H1 (cell line): ENCODE data around the gene CSRNP3.

Experiments
- BCL11A ChIP-seq, 2 experiments: IDR thresholded peaks; one replicate each; pipeline ENCODE4 v1.6.1; 2011; ENCODE audit warnings: low read depth in 2 of 2, low read length in 2 of 2, mild to moderate bottlenecking in 2 of 2
- CEBPB ChIP-seq: IDR thresholded peaks from 2 replicates; pipeline ENCODE4 v1.6.1; 2012; ENCODE audit warnings: low read depth, low read length
- JUND ChIP-seq: IDR thresholded peaks from 2 replicates; pipeline ENCODE4 v1.6.1; 2011; ENCODE audit warnings: mild to moderate bottlenecking, improper control_type of control experiment, low read length
- POLR2A ChIP-seq, 2 experiments: IDR thresholded peaks; 1 replicate in 1 of 2; 2 replicates in 1 of 2; pipeline ENCODE4 v1.6.1; 2011; ENCODE audit warnings: low read depth in 2 of 2, low read length in 2 of 2, mild to moderate bottlenecking in 2 of 2; ENCODE audit errors: control extremely low read depth in 1 of 2
- RAD21 ChIP-seq, 2 experiments: IDR thresholded peaks in 1 of 2; conservative IDR thresholded peaks in 1 of 2; 2 replicates each; pipeline ENCODE4 v1.6.1; 2011; ENCODE audit warnings: low read depth in 2 of 2, low read length in 2 of 2, improper control_type of control experiment in 1 of 2, inconsistent platforms in 1 of 2, mild to moderate bottlenecking in 1 of 2, moderate library complexity in 1 of 2
- RFX5 ChIP-seq: IDR thresholded peaks from 2 replicates; pipeline ENCODE4 v1.6.1; 2011; ENCODE audit warnings: low read depth, low read length, improper control_type of control experiment, borderline replicate concordance
- TF ChIP-seq, protein P1 (sequence below), 3 experiments: IDR thresholded peaks; 1 replicate in 2 of 3; 2 replicates in 1 of 3; pipeline versions ENCODE4 v1.5.1 to v1.6.1; 2011; ENCODE audit warnings: low read length in 3 of 3, mild to moderate bottlenecking in 3 of 3, inconsistent platforms in 2 of 3, low read depth in 1 of 3, moderate library complexity in 1 of 3; ENCODE audit not compliant: insufficient read depth in 1 of 3; ENCODE audit errors: control extremely low read depth in 1 of 3
- TF ChIP-seq, protein P2 (sequence below): IDR thresholded peaks from 2 replicates; pipeline ENCODE4 v1.6.1; 2011; ENCODE audit warnings: low read depth, mild to moderate bottlenecking, low read length; ENCODE audit not compliant: insufficient read depth
- TF ChIP-seq, protein P3 (sequence below): IDR thresholded peaks from 2 replicates; pipeline ENCODE4 v1.6.1; 2012; ENCODE audit warnings: inconsistent platforms
- TF ChIP-seq, protein P4 (sequence below): IDR thresholded peaks from 2 replicates; pipeline ENCODE4 v1.6.1; 2011; ENCODE audit warnings: low read length, improper control_type of control experiment

DNA sequence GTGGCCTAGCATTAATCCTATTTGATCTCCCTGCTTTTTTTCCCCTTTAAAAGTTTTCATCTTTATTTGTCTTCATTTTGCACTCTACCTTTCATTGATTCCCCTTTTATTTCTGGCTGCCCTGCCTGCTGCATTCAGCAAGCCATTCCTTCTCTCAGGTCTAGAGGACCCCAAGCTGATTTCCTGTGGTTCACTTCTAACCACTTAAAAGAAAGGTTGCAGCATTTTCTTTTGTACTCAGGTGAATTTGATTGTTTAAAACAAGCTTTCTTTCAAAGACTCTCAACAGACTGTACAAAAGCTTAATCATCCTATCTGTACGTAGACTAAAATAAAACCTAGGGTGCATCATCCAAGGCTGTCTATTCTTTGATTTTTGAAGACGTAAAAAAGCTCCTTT lies 160.3 kb downstream of the CSRNP3 start:
- TF ChIP-seq, protein P1, sequence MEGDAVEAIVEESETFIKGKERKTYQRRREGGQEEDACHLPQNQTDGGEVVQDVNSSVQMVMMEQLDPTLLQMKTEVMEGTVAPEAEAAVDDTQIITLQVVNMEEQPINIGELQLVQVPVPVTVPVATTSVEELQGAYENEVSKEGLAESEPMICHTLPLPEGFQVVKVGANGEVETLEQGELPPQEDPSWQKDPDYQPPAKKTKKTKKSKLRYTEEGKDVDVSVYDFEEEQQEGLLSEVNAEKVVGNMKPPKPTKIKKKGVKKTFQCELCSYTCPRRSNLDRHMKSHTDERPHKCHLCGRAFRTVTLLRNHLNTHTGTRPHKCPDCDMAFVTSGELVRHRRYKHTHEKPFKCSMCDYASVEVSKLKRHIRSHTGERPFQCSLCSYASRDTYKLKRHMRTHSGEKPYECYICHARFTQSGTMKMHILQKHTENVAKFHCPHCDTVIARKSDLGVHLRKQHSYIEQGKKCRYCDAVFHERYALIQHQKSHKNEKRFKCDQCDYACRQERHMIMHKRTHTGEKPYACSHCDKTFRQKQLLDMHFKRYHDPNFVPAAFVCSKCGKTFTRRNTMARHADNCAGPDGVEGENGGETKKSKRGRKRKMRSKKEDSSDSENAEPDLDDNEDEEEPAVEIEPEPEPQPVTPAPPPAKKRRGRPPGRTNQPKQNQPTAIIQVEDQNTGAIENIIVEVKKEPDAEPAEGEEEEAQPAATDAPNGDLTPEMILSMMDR (IDR thresholded peaks at IDR 0.05; ENCODE audit: control extremely low read depth in 1 of 3, insufficient read depth in 1 of 3, low read depth in 1 of 3, low read length in 3 of 3) = no peak
- TF ChIP-seq, protein P2, sequence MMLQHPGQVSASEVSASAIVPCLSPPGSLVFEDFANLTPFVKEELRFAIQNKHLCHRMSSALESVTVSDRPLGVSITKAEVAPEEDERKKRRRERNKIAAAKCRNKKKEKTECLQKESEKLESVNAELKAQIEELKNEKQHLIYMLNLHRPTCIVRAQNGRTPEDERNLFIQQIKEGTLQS = no peak
- TF ChIP-seq RFX5 (no peak), JUND (no peak), POLR2A (IDR thresholded peaks at IDR 0.05; ENCODE audit: control extremely low read depth in 1 of 2, low read depth in 2 of 2, low read length in 2 of 2) (no peak), CEBPB (no peak), BCL11A (IDR thresholded peaks at IDR 0.05; ENCODE audit: low read depth in 2 of 2, low read length in 2 of 2) (no peak), RAD21 (IDR thresholded peaks at IDR 0.05 in 1 of 2, conservative IDR thresholded peaks at IDR 0.05 in 1 of 2; ENCODE audit: low read depth in 2 of 2, low read length in 2 of 2) (no peak)
- TF ChIP-seq, protein P3, sequence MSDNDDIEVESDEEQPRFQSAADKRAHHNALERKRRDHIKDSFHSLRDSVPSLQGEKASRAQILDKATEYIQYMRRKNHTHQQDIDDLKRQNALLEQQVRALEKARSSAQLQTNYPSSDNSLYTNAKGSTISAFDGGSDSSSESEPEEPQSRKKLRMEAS = no peak
- TF ChIP-seq, protein P4, sequence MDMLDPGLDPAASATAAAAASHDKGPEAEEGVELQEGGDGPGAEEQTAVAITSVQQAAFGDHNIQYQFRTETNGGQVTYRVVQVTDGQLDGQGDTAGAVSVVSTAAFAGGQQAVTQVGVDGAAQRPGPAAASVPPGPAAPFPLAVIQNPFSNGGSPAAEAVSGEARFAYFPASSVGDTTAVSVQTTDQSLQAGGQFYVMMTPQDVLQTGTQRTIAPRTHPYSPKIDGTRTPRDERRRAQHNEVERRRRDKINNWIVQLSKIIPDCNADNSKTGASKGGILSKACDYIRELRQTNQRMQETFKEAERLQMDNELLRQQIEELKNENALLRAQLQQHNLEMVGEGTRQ = no peak
